ENCODE results near the gene UNC45A. TPM values are rescaled to one million over a fixed set of nuclear protein-coding genes. Genes with fewer than 3 reads are reported as not detected.
"Not testable (repeated sequence)": the region's sequence is repeated elsewhere in the genome, so short reads cannot be mapped to it uniquely, and the experiment has no call there.

UNC45A gene
- total and polyA plus RNA-seq, 2 of the 8 experiments (the other 6 are each of a cell fraction or from before 2014, with no cell fraction given), result 74.1 to 84.2 TPM

GRCh38 chr15:90897131-90897655 lies 37.9 kb upstream of the UNC45A start:
- H2BK20ac ChIP-seq (ENCODE audit: low read length); H3K18ac ChIP-seq (ENCODE audit: extremely low read depth, low read length); H3K79me2 ChIP-seq (ENCODE audit: control insufficient read depth in 1 of 2, insufficient read depth in 2 of 2, low read length in 2 of 2); H3K9me3 ChIP-seq (ENCODE audit: insufficient read depth in 2 of 2, low read depth in 1 of 2, low read length in 1 of 2); H3K9ac ChIP-seq (replicated peaks in 1 of 4; ENCODE audit: extremely low read depth in 1 of 4, low read depth in 3 of 4, low read length in 3 of 4); H3K56ac ChIP-seq (replicated peaks; ENCODE audit: insufficient read length, low read depth, low read length); FAIRE-seq; H2BK120ac ChIP-seq (replicated peaks; ENCODE audit: low read depth, low read length); H3K14ac ChIP-seq (ENCODE audit: insufficient read length); H4K5ac ChIP-seq (ENCODE audit: insufficient read length, low read depth, low read length); H3K27ac ChIP-seq (ENCODE audit: low read depth, low read length); H4K91ac ChIP-seq (replicated peaks; ENCODE audit: insufficient read length, low read length); H3K4ac ChIP-seq (replicated peaks; ENCODE audit: insufficient read length, low read depth, low read length); H4K8ac ChIP-seq (ENCODE audit: extremely low read depth, insufficient read depth, low read length); H3K4me3 ChIP-seq (ENCODE audit: extremely low read depth in 1 of 4, insufficient read depth in 2 of 4, low read depth in 3 of 4, low read length in 4 of 4); H3K79me1 ChIP-seq (ENCODE audit: low read depth, low read length); H3K4me1 ChIP-seq (replicated peaks in 1 of 4; ENCODE audit: control insufficient read depth in 3 of 4, insufficient read depth in 4 of 4, low read length in 3 of 4); H3K36me3 ChIP-seq (ENCODE audit: control insufficient read depth in 2 of 4, insufficient read depth in 4 of 4, low read length in 3 of 4); H3K23ac ChIP-seq (ENCODE audit: insufficient read length); H3K27me3 ChIP-seq (replicated peaks in 1 of 4; ENCODE audit: control insufficient read depth in 3 of 4, extremely low read depth in 1 of 4, insufficient read depth in 3 of 4, low read length in 3 of 4); DNase-seq (ENCODE audit: low read depth in 1 of 2, low spot score in 2 of 2); H2BK5ac ChIP-seq (ENCODE audit: low read depth, low read length); H2BK15ac ChIP-seq (ENCODE audit: low read length); H2AK5ac ChIP-seq (ENCODE audit: low read depth, low read length); H3K4me2 ChIP-seq (ENCODE audit: insufficient read depth in 1 of 2, low read depth in 2 of 2, low read length in 2 of 2); H2BK12ac ChIP-seq (ENCODE audit: low read depth, low read length); H4K20me1 ChIP-seq (replicated peaks in 1 of 2; ENCODE audit: control insufficient read depth in 1 of 2, insufficient read depth in 2 of 2, low read length in 2 of 2); H2AFZ ChIP-seq (ENCODE audit: low read length); H3K23me2 ChIP-seq (ENCODE audit: low read depth, low read length): not testable (repeated sequence)
- WGBS, 2 experiments (ENCODE audit: extremely low coverage in 1 of 2, insufficient coverage in 1 of 2, insufficient read length in 1 of 2, insufficient replicate concordance in 2 of 2, low coverage in 1 of 2, low lambda C conversion rate in 2 of 2, missing lambda C conversion rate in 1 of 2), result 97% methylated on average over 10 of the region's 14 CpGs; no CpG with 5 or more reads in 1 of the 2 experiments
- ChIA-PET POLR2A (ENCODE audit: partially characterized antibody) (interaction anchor here (2.1 kb wide), 1 partner anchor 16 kb away, joined by 4 read pairs; no protein-coding TSS in a partner anchor), CTCF (ENCODE audit: partially characterized antibody) (interaction anchor here (0.6 to 13.3 kb wide), 8 partner anchors 7 to 1715 kb away, joined by 3 to 125 read pairs (median 8); partner anchors contain the start of genes FES, HDDC3, MAN2A2 and UNC45A)
